HG03095 (cell line): ENCODE data around the gene FAM72A.
"Not testable (repeated sequence)": the region's sequence is repeated elsewhere in the genome, so short reads cannot be mapped to it uniquely, and the experiment has no call there.

Experiments
- ATAC-seq: cut with Tn5 transposase; IDR thresholded peaks from one replicate; pipeline ENCODE4 v1.9.1; 2021; ENCODE audit warnings: moderate library complexity; ENCODE audit not compliant: unreplicated experiment

FAM72A gene

GRCh38 chr1:206202789-206203363 lies at the start of gene FAM72A:
Gene FAM72A, minus strand, starts transcription at chr1:206202839. Its CDS starts 814 bp downstream, at chr1:206202025.
- peak; percentile 91 for ATAC-seq

GRCh38 chr1:206250953-206251681 lies 48.5 kb upstream of the FAM72A start:
- not testable (repeated sequence) for ATAC-seq

GRCh38 chr1:206246129-206246886 lies 43.7 kb upstream of the FAM72A start:
- ATAC-seq: not testable (repeated sequence)

GRCh38 chr1:206245479-206245878 lies 42.8 kb upstream of the FAM72A start:
- ATAC-seq: not testable (repeated sequence)

GRCh38 chr1:206243335-206243734 lies 40.7 kb upstream of the FAM72A start:
- ATAC-seq: peak; percentile 99

GRCh38 chr1:206240288-206240687 lies 37.6 kb upstream of the FAM72A start:
- ATAC-seq: peak; percentile 37

GRCh38 chr1:206235190-206235589 lies 32.6 kb upstream of the FAM72A start:
- not testable (repeated sequence) for ATAC-seq

GRCh38 chr1:206234189-206234916 lies 31.7 kb upstream of the FAM72A start:
- ATAC-seq: not testable (repeated sequence)

- not testable (repeated sequence) for ATAC-seq
Observed at GRCh38 chr1:206232970-206233645, 30.5 kb upstream of the FAM72A start.

- not testable (repeated sequence) for ATAC-seq
Observed at GRCh38 chr1:206231989-206232388, 29.4 kb upstream of the FAM72A start.

- ATAC-seq: not testable (repeated sequence)
Observed at GRCh38 chr1:206229286-206229685, 26.6 kb upstream of the FAM72A start.

GRCh38 chr1:206226886-206227285 lies 24.2 kb upstream of the FAM72A start:
- ATAC-seq: not testable (repeated sequence)

GRCh38 chr1:206225386-206225785 lies 22.7 kb upstream of the FAM72A start:
- not testable (repeated sequence) for ATAC-seq

- ATAC-seq: not testable (repeated sequence)
Observed at GRCh38 chr1:206224190-206224776, 21.6 kb upstream of the FAM72A start.

- not testable (repeated sequence) for ATAC-seq
Observed at GRCh38 chr1:206221585-206221984, 18.9 kb upstream of the FAM72A start.

GRCh38 chr1:206220332-206221000 lies 17.8 kb upstream of the FAM72A start:
- not testable (repeated sequence) for ATAC-seq

GRCh38 chr1:206219514-206220331 lies 17.1 kb upstream of the FAM72A start:
- ATAC-seq: not testable (repeated sequence)

- ATAC-seq: not testable (repeated sequence)
Observed at GRCh38 chr1:206218765-206219164, 16.1 kb upstream of the FAM72A start.
